ENCODE results near the gene CD99L2. TPM values are rescaled to one million over a fixed set of nuclear protein-coding genes. Genes with fewer than 3 reads are reported as not detected.

Gene CD99L2
- total RNA-seq, 1 experiment from 2014 or later, result 156 TPM

DNA sequence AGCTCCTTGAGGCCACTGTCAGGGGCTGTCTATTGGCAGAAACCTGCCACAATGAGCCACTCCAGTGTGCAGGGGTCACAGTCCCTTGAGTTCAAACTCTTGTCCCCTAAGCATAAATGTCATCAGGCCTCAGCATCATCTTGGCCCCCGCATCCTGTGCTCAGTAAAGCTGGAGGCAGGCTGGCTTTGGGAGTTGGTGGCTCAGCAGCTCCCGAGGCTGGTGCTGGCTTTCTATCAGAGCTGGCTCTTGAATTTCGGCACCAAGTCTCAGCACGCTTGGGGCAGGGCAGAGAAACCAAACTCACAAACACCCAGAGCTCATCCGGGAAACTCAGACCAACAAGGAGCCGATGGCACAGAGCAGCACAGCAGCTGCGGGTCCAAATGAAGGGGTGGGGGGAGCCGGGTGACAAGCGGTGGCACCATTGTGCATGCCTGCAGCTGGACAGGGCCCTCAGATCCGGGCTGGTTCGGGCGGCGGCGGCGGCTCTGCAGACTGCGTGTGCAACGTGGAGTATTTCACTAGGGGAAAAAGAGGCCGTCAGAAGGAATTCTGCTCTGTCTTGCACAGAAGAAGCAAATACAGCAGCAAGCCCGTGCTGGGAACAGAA is 129.8 kb downstream of the CD99L2 start:
- Histone ChIP-seq H3K27me3 (ENCODE audit: control insufficient read depth, insufficient read depth, low read length) (no peaks in the 10 kb centered on the region), H3K9me3 (ENCODE audit: control insufficient read depth, insufficient read depth, low read depth, low read length) (no peaks in the 10 kb centered on the region), H3K27ac (ENCODE audit: low read length) (no peak overlapping the region), H3K36me3 (ENCODE audit: control insufficient read depth, insufficient read depth, low read length) (no peaks in the 10 kb centered on the region; the same call in 1 of the 2 replicates), H3K4me1 (ENCODE audit: control insufficient read depth, insufficient read depth, low read length) (no peaks in the 10 kb centered on the region), H3K4me3 (ENCODE audit: low read depth in 2 of 2, low read length in 2 of 2) (no peak overlapping the region)
- ChIA-PET POLR2A (no interaction called here), CTCF (no interaction called here)
- no peak for ATAC-seq
- no TSS peak for BruUV-seq (replicated peaks)
- intact Hi-C loops (cut with micrococcal nuclease; ENCODE audit: unreplicated experiment) (no loop called here), in situ Hi-C loops (cut with HindIII; ENCODE audit: low pct_unique_long_range_greater_than_20kb, low sequenced_read_pairs) (no loop called here)
- DNase-seq (ENCODE audit: low read depth, low spot score), result no peak
- TF ChIP-seq REST (IDR thresholded peaks at IDR 0.05; ENCODE audit: insufficient read depth in 1 of 2, low read depth in 2 of 2, low read length in 1 of 2) (no peak), POLR2AphosphoS5 (IDR thresholded peaks at IDR 0.05; ENCODE audit: low read depth, low read length) (no peak), TCF7L2 (IDR thresholded peaks at IDR 0.05; ENCODE audit: low read depth, low read length) (no peak), CTCF (IDR thresholded peaks at IDR 0.05) (no peak), SIN3A (IDR thresholded peaks at IDR 0.05; ENCODE audit: borderline replicate concordance, insufficient read depth, low read depth, low read length) (no peak)

DNA sequence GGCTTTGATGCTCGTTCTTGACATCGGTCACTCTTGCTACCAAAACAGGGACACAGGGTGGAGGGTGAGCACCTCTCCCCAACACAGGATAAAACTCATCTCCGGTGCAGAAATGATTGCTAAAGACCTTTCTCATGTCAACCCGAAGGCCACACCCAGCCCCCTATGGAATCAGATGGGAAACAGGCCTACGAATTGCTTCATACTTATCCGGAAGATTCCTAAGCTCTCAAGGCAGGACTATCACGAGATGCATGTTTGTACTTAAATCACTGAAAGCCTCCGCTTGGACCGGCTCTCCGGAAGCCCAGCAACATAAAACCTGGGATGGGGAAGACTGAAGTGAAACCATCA is 130.4 kb downstream of the CD99L2 start:
- POLR2A ChIA-PET, result no interaction called here
- H3K36me3 ChIP-seq (ENCODE audit: control insufficient read depth, insufficient read depth, low read length), result no peaks in the 10 kb centered on the region; the same call in 1 of the 2 replicates
- in situ Hi-C loops (cut with HindIII; ENCODE audit: low pct_unique_long_range_greater_than_20kb, low sequenced_read_pairs) (no loop called here), intact Hi-C loops (cut with micrococcal nuclease; ENCODE audit: unreplicated experiment) (no loop called here)
- DNase-seq (ENCODE audit: low read depth, low spot score), result no peak
- BruUV-seq (replicated peaks), result no TSS peak
- no peaks in the 10 kb centered on the region for H3K9me3 ChIP-seq (ENCODE audit: control insufficient read depth, insufficient read depth, low read depth, low read length)
- ATAC-seq, result no peak
- H3K4me1 ChIP-seq (ENCODE audit: control insufficient read depth, insufficient read depth, low read length), result no peaks in the 10 kb centered on the region
- CTCF ChIA-PET, result no interaction called here
- no peak overlapping the region for H3K4me3 ChIP-seq (ENCODE audit: low read depth in 2 of 2, low read length in 2 of 2)
- no peaks in the 10 kb centered on the region for H3K27me3 ChIP-seq (ENCODE audit: control insufficient read depth, insufficient read depth, low read length)
- TF ChIP-seq POLR2AphosphoS5 (IDR thresholded peaks at IDR 0.05; ENCODE audit: low read depth, low read length) (no peak), REST (IDR thresholded peaks at IDR 0.05; ENCODE audit: insufficient read depth in 1 of 2, low read depth in 2 of 2, low read length in 1 of 2) (no peak), SIN3A (IDR thresholded peaks at IDR 0.05; ENCODE audit: borderline replicate concordance, insufficient read depth, low read depth, low read length) (no peak), CTCF (IDR thresholded peaks at IDR 0.05) (no peak)
- no peak overlapping the region for H3K27ac ChIP-seq (ENCODE audit: low read length)
